Adipocyte (in vitro differentiated cells): ENCODE measurements around the gene WBP1.

Experiments
- DNase-seq: peaks from one replicate; pipeline ENCODE4 v3.0.0-alpha.2; 2015; ENCODE audit warnings: low read depth
- H3K27me3 ChIP-seq: replicated peaks from 2 replicates; pipeline ENCODE4 v1.7.0; 2013; ENCODE audit warnings: mild to moderate bottlenecking, low read length, moderate library complexity; ENCODE audit not compliant: control insufficient read depth, insufficient read depth
- H3K36me3 ChIP-seq: 2 replicates; pipeline ENCODE4 v1.7.0; 2013; ENCODE audit warnings: low read length, mild to moderate bottlenecking, moderate library complexity; ENCODE audit not compliant: control insufficient read depth, insufficient read depth, severe bottlenecking
- H3K4me1 ChIP-seq: 2 replicates; pipeline ENCODE4 v1.7.0; 2013; ENCODE audit warnings: mild to moderate bottlenecking, low read length, moderate library complexity; ENCODE audit not compliant: control insufficient read depth, insufficient read depth
- H3K4me3 ChIP-seq: 2 replicates; pipeline ENCODE4 v1.7.0; 2013; ENCODE audit warnings: mild to moderate bottlenecking, low read length, moderate library complexity
- H3K9ac ChIP-seq: 2 replicates; pipeline ENCODE4 v1.7.0; 2013; ENCODE audit warnings: mild to moderate bottlenecking, low read length, moderate library complexity
- H3K9me3 ChIP-seq: 2 replicates; pipeline ENCODE4 v1.7.0; 2013; ENCODE audit warnings: mild to moderate bottlenecking, low read length, moderate library complexity; ENCODE audit not compliant: control insufficient read depth

WBP1 gene

GRCh38 chr2:74501335-74502071, 43.3 kb downstream of the WBP1 start:
- Histone ChIP-seq H3K4me1 (peaks cover 53% of the 10 kb centered on the region), H3K9ac (peak overlapping the region; percentile 94), H3K27me3 (no peaks in the 10 kb centered on the region), H3K4me3 (peak overlapping the region; percentile 96), H3K9me3 (no peaks in the 10 kb centered on the region), H3K36me3 (peaks cover 18% of the 10 kb centered on the region)
- no peak for DNase-seq

- no peak for DNase-seq
- Histone ChIP-seq H3K36me3 (peaks cover 18% of the 10 kb centered on the region), H3K9me3 (no peaks in the 10 kb centered on the region), H3K4me3 (peak overlapping the region; percentile 96), H3K9ac (peak overlapping the region; percentile 94), H3K4me1 (peaks cover 58% of the 10 kb centered on the region), H3K27me3 (no peaks in the 10 kb centered on the region)
Observed at GRCh38 chr2:74502147-74502719, 44.0 kb downstream of the WBP1 start.

GRCh38 chr2:74502720-74503505, 44.7 kb downstream of the WBP1 start:
- Histone ChIP-seq H3K4me1 (peaks cover 53% of the 10 kb centered on the region), H3K27me3 (no peaks in the 10 kb centered on the region), H3K36me3 (peaks cover 18% of the 10 kb centered on the region), H3K4me3 (peak overlapping the region; percentile 96), H3K9me3 (no peaks in the 10 kb centered on the region), H3K9ac (peak overlapping the region; percentile 94)
- peak; percentile 91 for DNase-seq

DNA sequence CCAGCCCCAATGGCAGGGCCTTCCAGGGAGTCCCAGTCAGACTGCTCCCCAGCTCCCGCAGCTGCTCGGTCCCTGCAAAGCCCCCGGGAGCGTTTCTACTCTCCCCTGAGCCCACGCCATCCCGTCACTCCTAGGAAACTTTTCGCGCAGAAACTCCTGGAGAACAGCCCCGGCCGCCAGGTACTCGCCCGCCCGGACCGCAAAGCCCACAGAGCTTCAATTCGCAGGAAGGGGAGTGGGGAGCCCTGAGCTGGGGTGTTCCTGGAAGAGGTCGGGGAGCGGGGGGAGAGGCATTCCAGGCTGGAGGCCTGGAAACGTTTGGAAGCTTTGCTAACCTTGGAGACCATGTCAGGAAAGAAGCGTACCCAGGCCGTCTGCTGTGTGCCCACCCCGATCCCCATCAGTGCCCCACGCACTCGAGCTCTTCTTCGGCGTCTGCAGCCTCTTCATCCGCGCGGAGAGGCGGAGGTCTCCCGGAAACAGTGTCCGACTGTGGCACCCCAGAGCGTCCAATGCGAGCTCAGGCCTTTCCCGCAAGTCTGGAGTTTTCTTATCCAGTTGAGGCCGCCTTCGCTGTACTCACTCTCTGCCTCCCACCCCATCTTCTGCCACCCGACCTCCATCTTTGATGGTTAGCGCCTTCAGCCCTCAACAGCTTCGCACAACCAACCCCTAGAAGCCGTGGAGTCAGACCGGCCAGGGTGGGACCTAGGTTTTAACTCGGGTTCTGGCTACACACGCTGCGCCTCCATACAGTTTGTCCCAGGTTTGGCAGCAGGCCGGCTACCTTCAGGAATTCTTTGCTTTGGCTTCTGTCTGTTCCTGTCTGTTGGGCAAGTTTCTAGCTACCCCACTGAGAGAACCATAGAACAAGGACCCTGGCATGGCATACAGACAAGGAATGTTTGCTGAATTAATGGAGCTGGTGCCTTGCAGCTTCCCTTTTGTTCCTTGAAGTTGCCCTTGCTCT, 45.6 kb downstream of the WBP1 start:
- H3K4me3 ChIP-seq, result peak overlapping the region; percentile 96
- H3K9me3 ChIP-seq, result no peaks in the 10 kb centered on the region
- H3K36me3 ChIP-seq, result peaks cover 18% of the 10 kb centered on the region
- peaks cover 49% of the 10 kb centered on the region for H3K4me1 ChIP-seq
- DNase-seq, result peak; percentile 14
- peak overlapping the region; percentile 94 for H3K9ac ChIP-seq
- H3K27me3 ChIP-seq, result no peaks in the 10 kb centered on the region

DNA sequence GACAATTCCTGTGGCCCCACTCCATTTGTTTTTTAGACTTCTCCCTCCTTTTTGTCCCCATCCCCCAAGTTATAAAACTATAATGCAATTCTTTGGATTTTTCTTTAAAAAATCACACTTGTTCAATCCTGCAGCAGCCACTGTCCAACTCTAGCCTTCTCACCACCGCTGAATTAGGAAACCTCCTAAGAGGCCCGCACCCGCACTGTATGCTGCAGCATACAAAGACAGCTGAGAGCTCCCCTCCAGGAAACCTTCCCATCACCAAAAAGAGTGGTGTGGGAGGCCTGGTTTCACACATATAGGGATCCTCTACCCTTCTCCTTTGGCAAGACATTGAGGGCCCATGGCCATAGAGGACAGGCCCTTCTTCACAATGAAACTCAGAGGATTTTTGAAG, 46.4 kb downstream of the WBP1 start:
- peaks cover 44% of the 10 kb centered on the region for H3K4me1 ChIP-seq
- peak overlapping the region; percentile 96 for H3K4me3 ChIP-seq
- DNase-seq, result peak; percentile 5
- peak overlapping the region; percentile 94 for H3K9ac ChIP-seq
- H3K27me3 ChIP-seq, result no peaks in the 10 kb centered on the region
- no peaks in the 10 kb centered on the region for H3K9me3 ChIP-seq
- peaks cover 18% of the 10 kb centered on the region for H3K36me3 ChIP-seq

- peaks cover 18% of the 10 kb centered on the region for H3K36me3 ChIP-seq
- peaks cover 4% of the 10 kb centered on the region for H3K27me3 ChIP-seq
- DNase-seq, result no peak
- H3K9ac ChIP-seq, result peak overlapping the region; percentile 94
- peaks cover 44% of the 10 kb centered on the region for H3K4me1 ChIP-seq
- no peaks in the 10 kb centered on the region for H3K9me3 ChIP-seq
- H3K4me3 ChIP-seq, result peak overlapping the region; percentile 96
Observed at GRCh38 chr2:74505448-74506246, 47.4 kb downstream of the WBP1 start.

DNA sequence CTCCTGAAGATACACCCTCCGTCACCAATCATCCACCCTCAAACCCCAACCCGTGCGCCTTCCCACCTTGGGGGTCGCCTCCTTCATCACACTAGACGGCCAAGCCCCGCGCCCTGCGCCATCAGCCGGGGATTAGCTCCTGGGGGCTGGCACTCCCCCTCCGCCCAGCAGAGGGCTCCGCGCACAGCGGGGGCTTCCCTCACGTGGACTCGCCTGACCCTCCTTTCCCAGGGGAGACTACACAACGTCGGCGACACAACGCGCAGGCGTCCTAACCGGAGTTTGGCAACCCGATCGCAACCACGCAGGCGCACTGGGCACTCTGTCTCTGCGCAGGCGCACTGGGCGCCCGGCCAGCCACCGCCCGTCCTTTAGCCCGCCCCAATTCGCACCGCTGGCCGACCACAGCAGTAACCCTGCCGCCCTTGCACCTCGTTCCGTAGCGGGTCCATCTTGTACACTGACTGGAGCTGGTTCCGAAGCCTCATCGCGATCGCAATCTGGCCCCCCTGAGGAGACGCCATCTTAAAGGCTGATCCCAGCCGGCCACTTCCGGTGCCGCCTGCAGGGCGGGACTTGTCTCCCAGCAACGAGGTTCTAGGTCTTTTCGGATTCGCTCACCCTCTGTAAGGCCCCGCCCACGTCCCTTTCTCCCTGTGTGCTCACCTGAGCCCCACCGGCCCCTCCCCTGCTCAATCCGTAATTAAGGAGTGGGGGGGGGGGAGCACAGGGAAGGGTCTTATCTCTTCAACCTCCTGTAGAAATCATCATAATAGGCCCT, 49.1 kb downstream of the WBP1 start, which contains the start of gene PCGF1:
Gene PCGF1, minus strand, starts transcription at position 551 of the 781 bp plus-strand sequence. Its CDS starts 27 bp downstream, at position 524.
- H3K4me3 ChIP-seq, result peak within 1 kb of the TSS; percentile 96
- peak within 1 kb of the TSS; percentile 99 for H3K9ac ChIP-seq
- peaks cover 20% of the 10 kb centered on the region for H3K27me3 ChIP-seq
- peak; percentile 99 for DNase-seq
- H3K9me3 ChIP-seq, result no peaks in the 10 kb centered on the region
- H3K4me1 ChIP-seq, result peaks cover 44% of the 10 kb centered on the region
- H3K36me3 ChIP-seq, result peaks cover 18% of the 10 kb centered on the region

DNA sequence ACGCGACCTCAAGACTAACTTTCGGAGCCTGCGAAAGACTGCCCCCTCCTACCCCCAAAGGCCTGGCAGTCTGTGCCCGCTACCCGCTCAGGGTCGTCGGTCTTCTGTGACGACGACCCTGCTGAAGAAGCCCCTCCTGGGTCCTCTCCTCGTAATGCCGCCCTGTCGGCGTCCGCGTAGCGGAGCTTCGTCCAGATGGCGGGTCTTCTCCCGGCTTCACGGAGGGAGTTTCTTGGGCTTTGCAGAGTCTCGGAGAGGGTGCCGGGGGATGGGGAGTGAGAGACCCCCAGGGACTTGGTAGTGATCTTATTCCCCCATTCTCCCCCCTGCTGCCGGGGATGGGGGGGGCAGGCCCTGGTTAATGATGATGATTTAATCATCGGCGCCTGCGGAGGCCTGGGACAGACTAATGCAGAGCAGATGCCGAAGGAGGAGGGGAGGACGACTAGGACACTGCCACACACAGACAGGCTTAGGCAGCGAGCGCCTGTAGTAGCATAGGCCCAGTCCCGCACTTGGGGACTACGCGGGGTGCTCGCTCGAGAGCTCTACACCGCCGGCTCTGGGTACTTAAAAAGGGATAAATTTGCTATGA, 49.8 kb downstream of the WBP1 start:
- peaks cover 25% of the 10 kb centered on the region for H3K27me3 ChIP-seq
- DNase-seq, result peak; percentile 76
- H3K4me1 ChIP-seq, result peaks cover 41% of the 10 kb centered on the region
- H3K9ac ChIP-seq, result peak overlapping the region; percentile 99
- H3K9me3 ChIP-seq, result no peaks in the 10 kb centered on the region
- H3K4me3 ChIP-seq, result peak overlapping the region; percentile 96
- peaks cover 18% of the 10 kb centered on the region for H3K36me3 ChIP-seq

- Histone ChIP-seq H3K9ac (no peak overlapping the region), H3K4me1 (peaks cover 22% of the 10 kb centered on the region), H3K9me3 (no peaks in the 10 kb centered on the region), H3K36me3 (peaks cover 9% of the 10 kb centered on the region), H3K27me3 (peaks cover 45% of the 10 kb centered on the region), H3K4me3 (no peak overlapping the region)
- no peak for DNase-seq
Observed at GRCh38 chr2:74510272-74510671, 52.0 kb downstream of the WBP1 start.
